ENCODE data around the gene EYA2.

GRCh38 chr20:47232518-47232917 is 337.9 kb downstream of the EYA2 start:
- TF ChIP-seq CTCF (IDR thresholded peaks at IDR 0.05) (no peak), POLR2A (IDR thresholded peaks at IDR 0.05) (no peak)
